ENCODE results near the gene OR4N5. TPM values are rescaled to one million over a fixed set of nuclear protein-coding genes. Genes with fewer than 3 reads are reported as not detected.

Gene OR4N5
- total RNA-seq, 1 donor from 2014 or later, result not detected

- TF ChIP-seq CTCF (IDR thresholded peaks at IDR 0.05; ENCODE audit: insufficient read depth, low read depth, low read length), result no peak
- TF ChIP-seq EZH2 (IDR thresholded peaks at IDR 0.05; ENCODE audit: insufficient read depth, low read length), result no peak
- Histone ChIP-seq H3K4me1 (ENCODE audit: insufficient read depth, low read length) (no peaks in the 10 kb centered on the region), H3K9ac (ENCODE audit: low read length) (no peak overlapping the region), H3K27me3 (ENCODE audit: insufficient read depth, low read length) (no peaks in the 10 kb centered on the region), H3K36me3 (ENCODE audit: insufficient read depth, low read length) (no peaks in the 10 kb centered on the region), H3K27ac (ENCODE audit: low read depth, low read length) (no peak overlapping the region), H3K9me3 (ENCODE audit: insufficient read depth, low read depth, low read length) (peaks cover under 1% of the 10 kb centered on the region), H3K4me3 (ENCODE audit: insufficient read depth, low read depth, low read length) (no peak overlapping the region), H3K4me2 (ENCODE audit: low read length) (no peak overlapping the region), H3K79me2 (ENCODE audit: insufficient read depth, low read length) (no peaks in the 10 kb centered on the region), H4K20me1 (ENCODE audit: insufficient read depth, low read length) (no peaks in the 10 kb centered on the region), H2AFZ (ENCODE audit: low read depth, low read length) (no peak overlapping the region)
- Mint-ChIP-seq H3K4me3 (ENCODE audit: unreplicated experiment) (no peak overlapping the region), H3K36me3 (ENCODE audit: low read depth, unreplicated experiment) (no peaks in the 10 kb centered on the region), H3K9me3 (ENCODE audit: unreplicated experiment) (peaks cover 7% of the 10 kb centered on the region), H3K27ac (ENCODE audit: unreplicated experiment) (no peak overlapping the region), H3K4me1 (ENCODE audit: low read depth, unreplicated experiment) (no peaks in the 10 kb centered on the region), H3K27me3 (ENCODE audit: low read depth, unreplicated experiment) (no peaks in the 10 kb centered on the region)
- FAIRE-seq, result no peak
- no peak for DNase-seq (ENCODE audit: low read depth)
These were observed 41.9 kb downstream of the OR4N5 start for GRCh38 chr14:20180486-20180885.

GRCh38 chr14:20184181-20184580, 45.6 kb downstream of the OR4N5 start:
- H3K36me3 Mint-ChIP-seq (ENCODE audit: low read depth, unreplicated experiment), result no peaks in the 10 kb centered on the region
- H3K4me2 ChIP-seq (ENCODE audit: low read length), result no peak overlapping the region
- H3K9me3 Mint-ChIP-seq (ENCODE audit: unreplicated experiment), result peaks cover under 1% of the 10 kb centered on the region
- no peak overlapping the region for H3K9ac ChIP-seq (ENCODE audit: low read length)
- H3K9me3 ChIP-seq (ENCODE audit: insufficient read depth, low read depth, low read length), result peaks cover 2% of the 10 kb centered on the region
- no peaks in the 10 kb centered on the region for H3K4me1 ChIP-seq (ENCODE audit: insufficient read depth, low read length)
- H2AFZ ChIP-seq (ENCODE audit: low read depth, low read length), result no peak overlapping the region
- no peaks in the 10 kb centered on the region for H3K36me3 ChIP-seq (ENCODE audit: insufficient read depth, low read length)
- TF ChIP-seq CTCF (IDR thresholded peaks at IDR 0.05; ENCODE audit: insufficient read depth, low read depth, low read length) (no peak), EZH2 (IDR thresholded peaks at IDR 0.05; ENCODE audit: insufficient read depth, low read length) (no peak)
- no peak overlapping the region for H3K4me3 ChIP-seq (ENCODE audit: insufficient read depth, low read depth, low read length)
- FAIRE-seq, result no peak
- no peaks in the 10 kb centered on the region for H3K27me3 Mint-ChIP-seq (ENCODE audit: low read depth, unreplicated experiment)
- H3K27ac ChIP-seq (ENCODE audit: low read depth, low read length), result no peak overlapping the region
- H3K4me3 Mint-ChIP-seq (ENCODE audit: unreplicated experiment), result no peak overlapping the region
- H3K79me2 ChIP-seq (ENCODE audit: insufficient read depth, low read length), result no peaks in the 10 kb centered on the region
- no peak for DNase-seq (ENCODE audit: low read depth)
- H4K20me1 ChIP-seq (ENCODE audit: insufficient read depth, low read length), result no peaks in the 10 kb centered on the region
- no peak overlapping the region for H3K27ac Mint-ChIP-seq (ENCODE audit: unreplicated experiment)
- no peaks in the 10 kb centered on the region for H3K4me1 Mint-ChIP-seq (ENCODE audit: low read depth, unreplicated experiment)
- H3K27me3 ChIP-seq (ENCODE audit: insufficient read depth, low read length), result no peaks in the 10 kb centered on the region

- Histone ChIP-seq H3K4me1 (ENCODE audit: insufficient read depth, low read length) (no peaks in the 10 kb centered on the region), H3K27ac (ENCODE audit: low read depth, low read length) (no peak within 1 kb of the TSS), H3K4me2 (ENCODE audit: low read length) (no peak within 1 kb of the TSS), H3K9ac (ENCODE audit: low read length) (no peak within 1 kb of the TSS), H3K4me3 (ENCODE audit: insufficient read depth, low read depth, low read length) (no peak within 1 kb of the TSS), H3K79me2 (ENCODE audit: insufficient read depth, low read length) (no peaks in the 10 kb centered on the region), H4K20me1 (ENCODE audit: insufficient read depth, low read length) (no peaks in the 10 kb centered on the region), H3K36me3 (ENCODE audit: insufficient read depth, low read length) (no peaks in the 10 kb centered on the region), H3K27me3 (ENCODE audit: insufficient read depth, low read length) (no peaks in the 10 kb centered on the region), H3K9me3 (ENCODE audit: insufficient read depth, low read depth, low read length) (peaks cover under 1% of the 10 kb centered on the region), H2AFZ (ENCODE audit: low read depth, low read length) (no peak within 1 kb of the TSS)
- H3K9me3 Mint-ChIP-seq (ENCODE audit: unreplicated experiment), result peaks cover 9% of the 10 kb centered on the region
- no peak within 1 kb of the TSS for H3K27ac Mint-ChIP-seq (ENCODE audit: unreplicated experiment)
- H3K27me3 Mint-ChIP-seq (ENCODE audit: low read depth, unreplicated experiment), result no peaks in the 10 kb centered on the region
- TF ChIP-seq CTCF (IDR thresholded peaks at IDR 0.05; ENCODE audit: insufficient read depth, low read depth, low read length) (no peak), EZH2 (IDR thresholded peaks at IDR 0.05; ENCODE audit: insufficient read depth, low read length) (no peak)
- no peak for DNase-seq (ENCODE audit: low read depth)
- no peak for FAIRE-seq
- H3K4me1 Mint-ChIP-seq (ENCODE audit: low read depth, unreplicated experiment), result no peaks in the 10 kb centered on the region
- H3K36me3 Mint-ChIP-seq (ENCODE audit: low read depth, unreplicated experiment), result no peaks in the 10 kb centered on the region
- H3K4me3 Mint-ChIP-seq (ENCODE audit: unreplicated experiment), result no peak within 1 kb of the TSS
These were observed 52.0 kb downstream of the OR4N5 start, which contains the start of gene OR11G2 for GRCh38 chr14:20190596-20190995. Gene OR11G2 (plus strand): TSS chr14:20190896. CDS start chr14:20197438, 6,542 bp downstream.

Data from astrocyte (in vitro differentiated cells and primary cell).